ENCODE results near the gene SPDYE8.
"Not testable (repeated sequence)": the region's sequence is repeated elsewhere in the genome, so short reads cannot be mapped to it uniquely, and the experiment has no call there.

GRCh38 chr7:72971505-72971904, 58.1 kb downstream of the SPDYE8 start:
- TF ChIP-seq POLR2A, CTCF, POLR2AphosphoS5 (IDR thresholded peaks at IDR 0.05): not testable (repeated sequence)
